ENCODE data around the gene DZIP3.

GRCh38 chr3:108713816-108714215, 124.3 kb downstream of the DZIP3 start:
- TF ChIP-seq JUND (IDR thresholded peaks at IDR 0.05; ENCODE audit: low read depth, low read length) (no peak), CTCF (IDR thresholded peaks at IDR 0.05 in 2 of 3, conservative IDR thresholded peaks at IDR 0.05 in 1 of 3; ENCODE audit: control insufficient read depth in 2 of 3, extremely low read depth in 1 of 3, insufficient read depth in 1 of 3, low read depth in 3 of 3, low read length in 3 of 3) (no peak), RCOR1 (conservative IDR thresholded peaks at IDR 0.05; ENCODE audit: low read depth, low read length) (no peak), BHLHE40 (IDR thresholded peaks at IDR 0.05; ENCODE audit: borderline replicate concordance in 1 of 2, low read depth in 2 of 2, low read length in 1 of 2) (no peak), EP300 (IDR thresholded peaks at IDR 0.05; ENCODE audit: borderline replicate concordance in 1 of 2, control insufficient read depth in 1 of 2, low read depth in 2 of 2, low read length in 2 of 2) (no peak), CBFB (IDR thresholded peaks at IDR 0.05; ENCODE audit: low read depth) (no peak), ATF2 (IDR thresholded peaks at IDR 0.05; ENCODE audit: low read length) (no peak), KDM1A (IDR thresholded peaks at IDR 0.05; ENCODE audit: borderline replicate concordance) (no peak), NFIC (IDR thresholded peaks at IDR 0.05; ENCODE audit: low read depth, low read length) (no peak), YY1 (IDR thresholded peaks at IDR 0.05; ENCODE audit: low read depth, low read length) (no peak), POU2F2 (IDR thresholded peaks at IDR 0.05; ENCODE audit: borderline replicate concordance, low read depth, low read length) (no peak), SIN3A (IDR thresholded peaks at IDR 0.05; ENCODE audit: low read depth, low read length) (no peak), MAX (IDR thresholded peaks at IDR 0.05; ENCODE audit: low read depth, low read length) (no peak)
